Hematopoietic multipotent progenitor cell (in vitro differentiated cells): ENCODE results near the gene GSN. TPM values are rescaled to one million over a fixed set of nuclear protein-coding genes. Genes with fewer than 3 reads are reported as not detected.

Source experiments
- DNase-seq, 3 donors: peaks; one replicate each; pipeline ENCODE4 v3.0.0-alpha.2; 2011 to 2015; ENCODE audit warnings: low read depth in 2 of 3, low spot score in 2 of 3
- total RNA-seq: library from RNA; depleted of rRNA; stranded (reverse); fragments of >200 nt; gene quantifications from one replicate; pipeline ENCODE4 v1.2.3, GENCODE V29; 2012

Gene GSN
- total RNA-seq, 1 donor, result 384 TPM

GRCh38 chr9:121368138-121368522 is 100.2 kb downstream of the GSN start:
- no peak for DNase-seq

DNA sequence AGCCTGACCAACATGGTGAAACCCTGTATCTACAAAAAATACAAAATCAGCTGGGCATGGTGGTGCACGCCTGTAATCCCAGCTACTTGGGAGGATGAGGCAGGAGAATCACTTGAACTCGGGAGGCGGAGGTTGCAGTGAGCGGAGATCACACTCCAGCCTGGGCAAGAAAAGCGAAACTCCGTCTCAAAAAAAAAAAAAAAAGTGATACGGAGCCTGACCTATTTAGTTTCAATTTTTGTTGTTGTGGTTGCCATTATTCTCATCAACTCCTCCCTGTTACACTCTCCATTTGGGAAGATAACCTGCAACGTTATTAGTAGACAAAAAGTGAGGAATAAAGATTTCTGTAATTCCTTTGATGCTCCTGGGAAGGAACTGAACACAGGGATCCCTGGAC is 100.8 kb downstream of the GSN start:
- DNase-seq, result peak in 1 of 3 donors; percentile 44

DNA sequence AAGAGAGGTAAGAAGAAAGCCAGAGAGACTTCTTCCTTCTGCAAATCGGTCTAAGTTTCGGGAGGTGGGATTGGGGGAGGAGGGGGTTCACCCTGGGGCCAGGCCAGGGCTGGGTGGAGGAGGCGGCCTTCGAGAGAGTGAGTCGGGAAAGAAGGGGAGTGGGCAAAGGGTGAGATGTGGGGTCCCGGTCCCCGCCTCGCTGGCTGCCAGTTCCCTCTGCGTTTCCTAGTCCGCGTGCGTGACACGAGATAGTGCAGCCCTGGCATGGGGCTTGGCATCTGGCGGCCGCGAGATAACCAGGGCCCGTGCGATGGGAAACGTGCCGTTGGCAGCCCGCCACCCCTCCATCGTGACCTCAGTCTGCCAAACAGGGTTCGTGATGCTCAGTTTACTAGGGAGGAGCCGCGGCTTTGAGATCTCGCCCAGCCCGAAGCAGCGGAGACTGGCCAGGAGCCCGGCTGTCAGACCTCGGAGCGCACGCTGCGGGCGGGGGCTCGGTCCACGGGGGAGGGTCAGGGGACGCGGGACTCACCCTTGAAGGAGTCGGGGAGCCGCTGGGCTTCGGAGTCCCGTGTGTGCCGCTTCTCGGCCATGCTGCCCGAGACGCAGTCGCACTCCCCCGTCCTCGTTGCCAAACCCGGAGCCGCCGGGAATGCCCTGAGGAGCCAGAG is 101.8 kb downstream of the GSN start, which contains the start of gene STOM:
Gene STOM, minus strand, starts transcription at position 656 of the 671 bp plus-strand sequence. Its CDS starts 63 bp downstream, at position 593.
- peak; percentile 34 to 98 (median 96) for DNase-seq

DNA sequence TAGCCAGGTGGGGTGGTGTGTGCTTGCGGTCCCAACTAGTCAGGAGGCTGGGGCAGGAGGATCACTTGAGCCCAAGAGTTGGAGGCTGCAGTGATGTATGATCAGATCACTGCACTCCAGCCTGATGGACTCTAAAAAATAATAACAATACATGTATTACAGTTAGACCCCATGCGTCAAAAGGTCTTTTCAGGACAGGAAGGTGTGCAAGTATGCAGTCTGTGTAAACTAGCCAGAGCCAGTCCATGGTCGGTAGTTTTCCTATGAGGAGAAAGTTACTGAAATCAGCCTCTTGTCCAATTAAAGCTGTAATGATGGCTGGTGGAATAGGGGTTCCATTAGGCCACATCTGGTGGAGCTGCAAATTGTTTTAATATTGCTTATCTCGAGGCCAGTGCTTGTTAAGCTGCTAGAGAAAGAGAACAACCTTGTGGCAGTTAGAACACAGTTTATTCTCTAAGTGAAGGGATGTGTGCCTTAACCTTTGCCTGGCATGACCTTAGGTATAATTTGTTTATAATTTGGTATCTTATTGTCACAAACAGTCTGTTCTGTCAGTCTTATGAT is 103.6 kb downstream of the GSN start:
- no peak for DNase-seq

GRCh38 chr9:121372239-121373010 is 104.5 kb downstream of the GSN start:
- DNase-seq, result no peak

GRCh38 chr9:121373011-121373729 is 105.2 kb downstream of the GSN start:
- no peak for DNase-seq

DNA sequence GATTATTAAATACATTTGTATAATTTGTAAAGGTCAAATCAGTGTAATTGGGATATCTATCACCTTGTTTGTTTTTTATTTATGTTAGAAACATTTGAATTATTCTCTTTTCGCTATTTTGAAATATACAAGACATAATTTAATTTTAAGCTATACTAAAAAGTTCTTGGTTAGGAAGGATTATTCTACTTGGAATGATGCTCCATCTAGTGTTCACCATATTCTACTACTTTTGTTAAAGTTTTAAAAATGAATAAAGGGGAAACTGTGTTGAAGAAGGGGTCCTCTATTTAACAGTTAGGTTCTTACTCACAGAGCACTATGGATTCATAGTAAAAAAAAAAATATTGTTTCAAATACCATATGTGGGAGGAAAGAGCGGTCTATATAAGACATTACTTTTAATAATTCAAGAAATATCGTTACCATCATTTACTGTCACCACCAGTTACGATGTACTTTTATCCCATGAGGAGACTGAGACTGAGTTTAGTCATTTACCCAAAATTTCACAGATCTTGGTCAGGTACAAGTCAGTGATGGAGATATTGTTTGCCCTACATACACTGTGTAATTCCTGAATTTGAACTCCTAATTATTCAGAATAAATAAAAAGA is 108.4 kb downstream of the GSN start:
- peak in 1 of 3 donors; percentile 69 for DNase-seq

GRCh38 chr9:121380846-121381245 is 112.9 kb downstream of the GSN start:
- no peak for DNase-seq

Other genes starting within 250 kb of the GSN start
- 2.7 TPM for gene C5, start 217.9 kb upstream of the GSN start, total RNA-seq
- 30.7 TPM for gene CNTRL, start 193.2 kb upstream of the GSN start, total RNA-seq
- 17.8 TPM for gene RAB14, start 66.3 kb upstream of the GSN start, total RNA-seq
- 88.3 TPM for gene STOM, start 102.1 kb downstream of the GSN start, total RNA-seq
- gene GGTA1, start 231.7 kb downstream of the GSN start, total RNA-seq, result 4.8 TPM